ENCODE data around the gene SSR1. TPM values are rescaled to one million over a fixed set of nuclear protein-coding genes. Genes with fewer than 3 reads are reported as not detected.

Gene SSR1
- total RNA-seq, 4 donors from 2014 or later: 12.7 to 68.9 (median 50.3) TPM

DNA sequence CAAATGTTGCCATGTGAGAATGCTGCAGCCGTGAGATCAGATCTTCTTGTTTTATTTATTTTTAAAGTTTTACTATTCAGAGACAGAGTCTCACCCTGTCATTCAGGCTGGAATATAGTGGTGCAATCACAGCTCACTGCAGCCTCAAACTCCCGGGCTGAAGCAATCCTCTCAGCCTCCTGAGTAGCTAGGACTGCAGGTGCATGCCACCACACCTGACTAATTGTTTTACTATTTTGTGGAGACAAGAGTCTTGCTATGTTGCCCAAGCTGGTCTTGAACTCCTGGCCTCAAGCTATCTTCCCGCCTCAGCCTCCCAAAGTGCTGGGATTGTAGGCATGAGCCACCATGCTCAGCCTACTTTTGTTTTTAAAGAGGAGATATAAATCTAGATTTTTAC lies 22.5 kb upstream of the SSR1 start:
- no peak for TF ChIP-seq EP300 (IDR thresholded peaks at IDR 0.05; ENCODE audit: low read depth)
- TF ChIP-seq POLR2A (IDR thresholded peaks at IDR 0.05): no peak
- H3K4me1 ChIP-seq: no peaks in the 10 kb centered on the region
- no peaks in the 10 kb centered on the region for H3K9me3 ChIP-seq
- no peak for DNase-seq
- intact Hi-C loops (cut with DNase I; ENCODE audit: low total_unique reads) (no loop called here), in situ Hi-C loops (cut with MboI; ENCODE audit: low pct_ligation_motif_present in 1 of 4, low pct_unique_long_range_greater_than_20kb in 1 of 4, low sequenced_read_pairs in 3 of 4) (no loop called here)
- no peaks in the 10 kb centered on the region for H3K36me3 ChIP-seq
- WGBS, 2 donors (ENCODE audit: low coverage in 1 of 2): 67 to 72% methylated on average over 2 to 3 of the region's 3 CpGs
- no peak overlapping the region for H3K4me3 ChIP-seq
- H3K27me3 ChIP-seq: no peaks in the 10 kb centered on the region
- no peak overlapping the region for H3K27ac ChIP-seq

- Histone ChIP-seq H3K9me3 (no peaks in the 10 kb centered on the region), H3K36me3 (no peaks in the 10 kb centered on the region), H3K27ac (no peak overlapping the region), H3K4me1 (no peaks in the 10 kb centered on the region), H3K4me3 (no peak overlapping the region), H3K27me3 (no peaks in the 10 kb centered on the region)
- intact Hi-C loops (cut with DNase I; ENCODE audit: low total_unique reads) (no loop called here), in situ Hi-C loops (cut with MboI; ENCODE audit: low pct_ligation_motif_present in 1 of 4, low pct_unique_long_range_greater_than_20kb in 1 of 4, low sequenced_read_pairs in 3 of 4) (no loop called here)
- TF ChIP-seq POLR2AphosphoS5 (IDR thresholded peaks at IDR 0.05): no peak
- TF ChIP-seq EP300 (IDR thresholded peaks at IDR 0.05; ENCODE audit: low read depth): no peak
- TF ChIP-seq, protein P1, sequence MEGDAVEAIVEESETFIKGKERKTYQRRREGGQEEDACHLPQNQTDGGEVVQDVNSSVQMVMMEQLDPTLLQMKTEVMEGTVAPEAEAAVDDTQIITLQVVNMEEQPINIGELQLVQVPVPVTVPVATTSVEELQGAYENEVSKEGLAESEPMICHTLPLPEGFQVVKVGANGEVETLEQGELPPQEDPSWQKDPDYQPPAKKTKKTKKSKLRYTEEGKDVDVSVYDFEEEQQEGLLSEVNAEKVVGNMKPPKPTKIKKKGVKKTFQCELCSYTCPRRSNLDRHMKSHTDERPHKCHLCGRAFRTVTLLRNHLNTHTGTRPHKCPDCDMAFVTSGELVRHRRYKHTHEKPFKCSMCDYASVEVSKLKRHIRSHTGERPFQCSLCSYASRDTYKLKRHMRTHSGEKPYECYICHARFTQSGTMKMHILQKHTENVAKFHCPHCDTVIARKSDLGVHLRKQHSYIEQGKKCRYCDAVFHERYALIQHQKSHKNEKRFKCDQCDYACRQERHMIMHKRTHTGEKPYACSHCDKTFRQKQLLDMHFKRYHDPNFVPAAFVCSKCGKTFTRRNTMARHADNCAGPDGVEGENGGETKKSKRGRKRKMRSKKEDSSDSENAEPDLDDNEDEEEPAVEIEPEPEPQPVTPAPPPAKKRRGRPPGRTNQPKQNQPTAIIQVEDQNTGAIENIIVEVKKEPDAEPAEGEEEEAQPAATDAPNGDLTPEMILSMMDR (IDR thresholded peaks at IDR 0.05): no peak
- no peak for TF ChIP-seq POLR2A (IDR thresholded peaks at IDR 0.05)
- WGBS, 2 donors (ENCODE audit: low coverage in 1 of 2): 82% methylated on average over 3 of the region's 3 CpGs; no CpG with 5 or more reads in 1 of the 2 donors
- no peak for DNase-seq
These were observed 21.7 kb upstream of the SSR1 start for GRCh38 chr6:7334685-7335084.

DNA sequence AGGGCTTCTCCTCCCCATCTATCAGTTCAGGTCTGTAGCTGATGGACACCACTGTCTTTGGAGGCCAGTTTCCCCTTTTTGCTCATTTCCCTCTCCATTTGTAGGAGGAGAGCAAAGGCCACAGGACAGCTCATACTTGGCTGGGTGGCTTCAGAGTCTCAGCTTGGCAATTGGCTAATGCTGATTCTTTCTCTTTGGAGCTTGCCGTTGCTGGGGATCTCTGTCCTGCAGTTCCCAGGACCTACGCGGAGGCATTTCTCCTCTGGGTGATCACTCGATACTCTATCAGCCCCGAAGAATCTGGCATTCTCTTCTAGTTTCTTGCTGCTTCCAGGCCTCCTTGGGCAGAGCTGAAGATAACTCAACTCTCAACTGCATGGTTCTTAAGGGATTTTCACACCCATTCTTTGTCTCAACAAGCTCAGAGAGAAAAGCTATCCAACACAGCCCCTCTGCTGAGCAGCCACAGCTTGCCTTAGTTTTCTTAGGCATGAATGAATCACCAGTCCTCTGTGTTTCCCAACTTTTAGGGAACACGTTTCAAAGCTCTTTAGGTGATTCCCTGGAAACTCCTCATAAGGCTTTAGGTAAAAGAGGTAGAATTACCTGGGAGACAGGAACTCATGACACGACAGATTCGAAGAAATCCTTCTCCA lies 19.2 kb upstream of the SSR1 start:
- no peak overlapping the region for H3K4me3 ChIP-seq
- no peak overlapping the region for H3K27ac ChIP-seq
- TF ChIP-seq POLR2AphosphoS5 (IDR thresholded peaks at IDR 0.05) (no peak), EP300 (IDR thresholded peaks at IDR 0.05; ENCODE audit: low read depth) (no peak), POLR2A (IDR thresholded peaks at IDR 0.05) (no peak)
- TF ChIP-seq, protein P1 (IDR thresholded peaks at IDR 0.05): no peak
- in situ Hi-C loops (cut with MboI; ENCODE audit: low pct_ligation_motif_present in 1 of 4, low pct_unique_long_range_greater_than_20kb in 1 of 4, low sequenced_read_pairs in 3 of 4): no loop called here
- intact Hi-C loops (cut with DNase I; ENCODE audit: low total_unique reads): no loop called here
- 82 to 93% methylated on average over 8 of the region's 8 CpGs for WGBS, 2 donors (ENCODE audit: low coverage in 1 of 2)
- no peak for DNase-seq
- no peaks in the 10 kb centered on the region for H3K27me3 ChIP-seq
- no peaks in the 10 kb centered on the region for H3K9me3 ChIP-seq
- H3K36me3 ChIP-seq: no peaks in the 10 kb centered on the region
- no peaks in the 10 kb centered on the region for H3K4me1 ChIP-seq

- Histone ChIP-seq H3K36me3 (no peaks in the 10 kb centered on the region), H3K4me3 (no peak overlapping the region), H3K9me3 (no peaks in the 10 kb centered on the region), H3K27me3 (no peaks in the 10 kb centered on the region), H3K4me1 (no peaks in the 10 kb centered on the region), H3K27ac (no peak overlapping the region)
- DNase-seq: no peak
- 88% methylated on average over 7 of the region's 7 CpGs; no CpG with 5 or more reads in 1 of the 2 donors for WGBS, 2 donors (ENCODE audit: low coverage in 1 of 2)
- in situ Hi-C loops (cut with MboI; ENCODE audit: low pct_ligation_motif_present in 1 of 4, low pct_unique_long_range_greater_than_20kb in 1 of 4, low sequenced_read_pairs in 3 of 4) (no loop called here), intact Hi-C loops (cut with DNase I; ENCODE audit: low total_unique reads) (no loop called here)
- TF ChIP-seq, protein P1 (IDR thresholded peaks at IDR 0.05): no peak
- TF ChIP-seq POLR2AphosphoS5 (IDR thresholded peaks at IDR 0.05): no peak
- no peak for TF ChIP-seq POLR2A (IDR thresholded peaks at IDR 0.05)
- no peak for TF ChIP-seq EP300 (IDR thresholded peaks at IDR 0.05; ENCODE audit: low read depth)
These were observed 18.5 kb upstream of the SSR1 start for GRCh38 chr6:7331452-7331851.

- in situ Hi-C loops (cut with MboI; ENCODE audit: low pct_ligation_motif_present in 1 of 4, low pct_unique_long_range_greater_than_20kb in 1 of 4, low sequenced_read_pairs in 3 of 4) (no loop called here), intact Hi-C loops (cut with DNase I; ENCODE audit: low total_unique reads) (no loop called here)
- 41 to 68% methylated on average over 2 of the region's 2 CpGs for WGBS, 2 donors (ENCODE audit: low coverage in 1 of 2)
- Histone ChIP-seq H3K27ac (no peak overlapping the region), H3K27me3 (no peaks in the 10 kb centered on the region), H3K9me3 (no peaks in the 10 kb centered on the region), H3K4me3 (no peak overlapping the region), H3K4me1 (no peaks in the 10 kb centered on the region), H3K36me3 (no peaks in the 10 kb centered on the region)
- TF ChIP-seq POLR2AphosphoS5 (IDR thresholded peaks at IDR 0.05) (no peak), POLR2A (IDR thresholded peaks at IDR 0.05) (no peak), EP300 (IDR thresholded peaks at IDR 0.05; ENCODE audit: low read depth) (no peak)
- TF ChIP-seq, protein P1 (IDR thresholded peaks at IDR 0.05): no peak
- DNase-seq: no peak
These were observed 15.2 kb upstream of the SSR1 start for GRCh38 chr6:7328243-7328642.

Data from transverse colon (tissue), 4 donors.